Mesenchymal stem cell (in vitro differentiated cells and primary cell): Measurements from ENCODE around the gene TMEM100.

Source experiments
- DNase-seq: peaks from one replicate; pipeline ENCODE4 v3.0.0-alpha.2; 2013
- H2AFZ ChIP-seq: one replicate; pipeline ENCODE4 v1.6.1; 2013; ENCODE audit warnings: low read depth, mild to moderate bottlenecking, control low read depth, inconsistent platforms, low read length, moderate library complexity
- H2AK5ac ChIP-seq: 2 replicates; pipeline ENCODE4 v1.6.1; 2013; ENCODE audit warnings: low read length, moderate library complexity, mild to moderate bottlenecking, inconsistent platforms; ENCODE audit not compliant: severe bottlenecking
- H2BK120ac ChIP-seq: one replicate; pipeline ENCODE4 v1.6.1; 2013; ENCODE audit warnings: low read depth, mild to moderate bottlenecking, inconsistent platforms, low read length, moderate library complexity
- H2BK12ac ChIP-seq, 2 experiments: one replicate each; pipeline ENCODE4 v1.6.1; 2013; ENCODE audit warnings: inconsistent platforms in 2 of 2, low read length in 2 of 2, mild to moderate bottlenecking in 2 of 2, moderate library complexity in 2 of 2, control low read depth in 1 of 2
- H2BK15ac ChIP-seq: one replicate; pipeline ENCODE4 v1.6.1; 2013; ENCODE audit warnings: mild to moderate bottlenecking, low read depth, inconsistent platforms; ENCODE audit not compliant: poor library complexity, severe bottlenecking
- H2BK5ac ChIP-seq: 2 replicates; pipeline ENCODE4 v1.6.1; 2013; ENCODE audit warnings: low read depth, mild to moderate bottlenecking, low read length, control low read depth, inconsistent platforms; ENCODE audit not compliant: poor library complexity, severe bottlenecking
- H3K14ac ChIP-seq, 2 experiments: one replicate each; pipeline ENCODE4 v1.6.1; 2013; ENCODE audit warnings: inconsistent platforms in 2 of 2, low read length in 2 of 2, control low read depth in 1 of 2, mild to moderate bottlenecking in 1 of 2, moderate library complexity in 1 of 2
- H3K18ac ChIP-seq, 2 experiments: one replicate each; pipeline ENCODE4 v1.6.1; 2013; ENCODE audit warnings: inconsistent platforms in 2 of 2, low read length in 2 of 2, control low read depth in 1 of 2, low read depth in 1 of 2, mild to moderate bottlenecking in 1 of 2
- H3K23ac ChIP-seq, 2 experiments: one replicate each; pipeline ENCODE4 v1.6.1; 2013; ENCODE audit warnings: inconsistent platforms in 2 of 2, low read length in 2 of 2, mild to moderate bottlenecking in 2 of 2, moderate library complexity in 2 of 2, control low read depth in 1 of 2
- H3K27ac ChIP-seq: 2 replicates; pipeline ENCODE4 v1.5.1; 2013; ENCODE audit warnings: mild to moderate bottlenecking, moderate library complexity, low read length, control low read depth, inconsistent platforms; ENCODE audit not compliant: poor library complexity, severe bottlenecking
- H3K27me3 ChIP-seq, 2 experiments: 2 replicates each; pipeline versions ENCODE4 v1.6.1 to v1.7.0; 2013; ENCODE audit warnings: low read length in 2 of 2, mild to moderate bottlenecking in 2 of 2, moderate library complexity in 2 of 2, control low read depth in 1 of 2, inconsistent platforms in 1 of 2; ENCODE audit not compliant: control insufficient read depth in 1 of 2, insufficient read depth in 1 of 2
- H3K36me3 ChIP-seq, 2 experiments: 2 replicates each; pipeline versions ENCODE4 v1.6.1 to v1.7.0; 2013; ENCODE audit warnings: low read length in 2 of 2, control low read depth in 1 of 2, inconsistent platforms in 1 of 2, low read depth in 1 of 2, mild to moderate bottlenecking in 1 of 2; ENCODE audit not compliant: insufficient read depth in 2 of 2, control insufficient read depth in 1 of 2
- H3K4ac ChIP-seq, 2 experiments: one replicate each; pipeline ENCODE4 v1.6.1; 2013; ENCODE audit warnings: inconsistent platforms in 2 of 2, low read length in 2 of 2, mild to moderate bottlenecking in 2 of 2, moderate library complexity in 2 of 2, control low read depth in 1 of 2, low read depth in 1 of 2
- H3K4me1 ChIP-seq: 2 replicates; pipeline ENCODE4 v1.6.1; 2013; ENCODE audit warnings: low read depth, low read length, control low read depth; ENCODE audit not compliant: control insufficient read depth, insufficient read depth
- H3K4me2 ChIP-seq: 2 replicates; pipeline ENCODE4 v1.6.1; 2013; ENCODE audit warnings: low read length, mild to moderate bottlenecking, inconsistent platforms; ENCODE audit not compliant: poor library complexity, severe bottlenecking
- H3K4me3 ChIP-seq, 2 experiments: 2 replicates each; pipeline versions ENCODE4 v1.5.1 to v1.7.0; 2013; ENCODE audit warnings: low read length in 2 of 2, mild to moderate bottlenecking in 2 of 2, control low read depth in 1 of 2, low read depth in 1 of 2; ENCODE audit not compliant: insufficient read depth in 1 of 2
- H3K79me1 ChIP-seq: replicated peaks from 2 replicates; pipeline ENCODE4 v1.6.1; 2013; ENCODE audit warnings: mild to moderate bottlenecking, control low read depth, low read length, inconsistent platforms; ENCODE audit not compliant: poor library complexity, severe bottlenecking
- H3K9ac ChIP-seq: 2 replicates; pipeline ENCODE4 v1.7.0; 2013; ENCODE audit warnings: mild to moderate bottlenecking, low read length, moderate library complexity
- H3K9me3 ChIP-seq: 2 replicates; pipeline ENCODE4 v1.7.0; 2013; ENCODE audit warnings: mild to moderate bottlenecking, low read length; ENCODE audit not compliant: control insufficient read depth
- H4K8ac ChIP-seq: one replicate; pipeline ENCODE4 v1.6.1; 2013; ENCODE audit warnings: inconsistent platforms, mild to moderate bottlenecking, low read length, moderate library complexity
- H4K91ac ChIP-seq: one replicate; pipeline ENCODE4 v1.6.1; 2013; ENCODE audit warnings: mild to moderate bottlenecking, low read length, inconsistent platforms
- WGBS: methylation state at CpG from one replicate; pipeline ENCODE4 v1.1.7; 2013; ENCODE audit warnings: mixed read lengths; 5-methylcytosine and 5-hydroxymethylcytosine counted together

The TMEM100 gene

DNA sequence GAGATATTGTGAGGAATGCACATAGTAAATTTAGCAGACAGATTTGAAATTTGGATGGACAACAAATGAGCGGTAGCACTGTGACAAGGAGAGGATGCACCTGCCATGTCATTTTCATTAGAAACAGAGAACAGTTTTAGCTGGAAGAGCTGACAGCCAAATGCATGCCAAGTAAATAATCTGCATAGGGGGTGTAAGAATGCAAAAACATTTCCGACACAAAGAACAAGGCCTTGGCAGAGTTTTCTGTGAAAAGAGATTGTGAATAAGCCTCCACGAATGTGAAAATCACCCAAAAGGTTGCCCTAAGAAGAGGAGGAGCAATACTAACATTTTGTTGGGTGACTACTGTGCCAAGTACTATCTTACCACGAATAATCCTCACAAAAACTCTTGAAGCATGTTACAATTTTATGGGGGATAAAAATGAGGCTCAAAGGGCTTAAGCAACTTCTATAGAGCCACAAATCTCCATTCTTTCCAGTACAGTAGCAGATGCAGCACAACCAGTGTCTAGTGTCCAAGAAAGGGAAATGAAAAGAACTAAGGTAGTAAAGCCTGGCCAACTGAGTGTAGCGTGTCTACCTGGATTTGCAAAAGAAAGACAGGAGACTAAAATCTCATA is 28.3 kb downstream of the TMEM100 start:
- peak overlapping the region; percentile 73 for H2BK120ac ChIP-seq
- no peak overlapping the region for H3K4me2 ChIP-seq
- no peaks in the 10 kb centered on the region for H3K4me1 ChIP-seq
- no peak overlapping the region for H3K23ac ChIP-seq
- H3K4ac ChIP-seq: peak overlapping the region; percentile 15 to 51
- no peak overlapping the region for H3K27ac ChIP-seq
- H4K91ac ChIP-seq: no peak overlapping the region
- H2BK12ac ChIP-seq: peak overlapping the region in 1 of 2 experiments; percentile 65
- H3K36me3 ChIP-seq: no peaks in the 10 kb centered on the region
- H4K8ac ChIP-seq: no peak overlapping the region
- H2BK15ac ChIP-seq: no peak overlapping the region
- H3K9me3 ChIP-seq: no peaks in the 10 kb centered on the region
- no peak overlapping the region for H2BK5ac ChIP-seq
- H3K4me3 ChIP-seq: no peak overlapping the region
- no peak for DNase-seq
- 87% methylated on average over 3 of the region's 5 CpGs for whole genome bisulfite sequencing
- H3K27me3 ChIP-seq: no peaks in the 10 kb centered on the region
- peak overlapping the region; percentile 50 to 66 for H3K18ac ChIP-seq
- no peak overlapping the region for H3K9ac ChIP-seq
- H2AFZ ChIP-seq: no peak overlapping the region
- H3K14ac ChIP-seq: no peak overlapping the region
- H2AK5ac ChIP-seq: no peak overlapping the region
- H3K79me1 ChIP-seq: no peaks in the 10 kb centered on the region

DNA sequence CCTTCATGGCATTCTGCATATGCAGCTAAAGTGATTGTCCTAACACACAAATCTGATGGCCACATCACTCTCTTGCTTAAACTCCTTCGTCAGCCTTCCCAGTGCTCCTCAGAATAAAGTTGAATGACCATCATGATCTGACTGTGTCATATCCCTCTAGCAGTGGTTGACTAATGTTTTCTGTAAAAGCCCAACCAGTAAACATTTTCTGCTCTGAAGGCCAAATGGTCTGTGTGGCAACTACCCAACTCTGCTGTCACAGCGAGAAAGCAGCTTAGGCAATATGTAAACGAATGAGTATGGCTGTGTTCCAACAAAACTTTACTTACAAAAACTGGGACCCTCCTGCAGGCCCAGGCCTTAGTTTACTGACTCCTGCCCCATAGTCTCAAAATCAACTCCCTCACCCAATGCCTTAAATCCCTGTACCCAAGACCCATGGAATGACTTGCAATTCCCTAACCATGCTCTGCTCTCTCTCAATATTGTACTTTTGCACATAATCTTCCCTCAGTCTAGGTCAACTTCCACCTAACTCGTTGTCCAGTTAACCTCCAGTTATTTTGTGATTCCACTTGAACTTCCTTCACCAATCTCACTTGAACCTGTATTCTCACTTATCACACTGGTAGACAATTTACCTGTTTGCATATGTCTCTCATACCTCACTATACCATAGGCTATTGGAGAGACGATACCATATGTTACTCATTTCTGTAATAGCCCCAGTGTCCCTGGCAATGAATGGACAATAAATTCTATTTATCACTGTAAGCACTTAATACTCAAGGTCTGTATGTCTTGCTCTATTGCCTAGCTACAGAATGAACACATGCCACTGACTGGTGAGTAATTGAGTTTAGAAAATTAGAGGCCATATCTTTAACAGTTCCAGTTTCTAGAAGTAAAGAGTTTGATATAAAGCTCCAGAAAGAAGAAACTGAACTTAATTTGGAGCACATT is 29.1 kb downstream of the TMEM100 start:
- WGBS: 44% methylated on average over 5 of the region's 5 CpGs
- Histone ChIP-seq H2AFZ (no peak overlapping the region), H3K4me3 (no peak overlapping the region), H2BK120ac (no peak overlapping the region), H3K14ac (no peak overlapping the region), H4K91ac (peak overlapping the region; percentile 50), H3K18ac (peak overlapping the region; percentile 64 to 87), H3K4ac (peak overlapping the region; percentile 35 to 85), H3K79me1 (no peaks in the 10 kb centered on the region), H4K8ac (peak overlapping the region; percentile 60), H2BK12ac (peak overlapping the region; percentile 37 to 59), H3K36me3 (no peaks in the 10 kb centered on the region), H3K27ac (no peak overlapping the region), H3K4me2 (no peak overlapping the region), H3K27me3 (no peaks in the 10 kb centered on the region), H3K9ac (peak overlapping the region; percentile 52), H2BK15ac (no peak overlapping the region), H2AK5ac (no peak overlapping the region), H3K4me1 (no peaks in the 10 kb centered on the region), H2BK5ac (no peak overlapping the region), H3K23ac (no peak overlapping the region), H3K9me3 (no peaks in the 10 kb centered on the region)
- DNase-seq: peak; percentile 96

- Histone ChIP-seq H3K4ac (no peak overlapping the region), H3K27ac (no peak overlapping the region), H4K8ac (no peak overlapping the region), H3K4me2 (no peak overlapping the region), H2AFZ (no peak overlapping the region), H2BK120ac (peak overlapping the region; percentile 88), H4K91ac (no peak overlapping the region), H2BK5ac (no peak overlapping the region), H2BK12ac (peak overlapping the region in 1 of 2 experiments; percentile 54), H3K36me3 (no peaks in the 10 kb centered on the region), H3K23ac (no peak overlapping the region), H2BK15ac (no peak overlapping the region), H3K9ac (no peak overlapping the region), H3K4me3 (no peak overlapping the region), H3K14ac (no peak overlapping the region), H3K4me1 (no peaks in the 10 kb centered on the region), H3K27me3 (no peaks in the 10 kb centered on the region), H3K9me3 (no peaks in the 10 kb centered on the region), H3K79me1 (no peaks in the 10 kb centered on the region), H3K18ac (no peak overlapping the region), H2AK5ac (no peak overlapping the region)
- peak; percentile 48 for DNase-seq
- 84% methylated on average over 2 of the region's 2 CpGs for WGBS
These were observed 30.4 kb downstream of the TMEM100 start for GRCh38 chr17:55692276-55692675.

DNA sequence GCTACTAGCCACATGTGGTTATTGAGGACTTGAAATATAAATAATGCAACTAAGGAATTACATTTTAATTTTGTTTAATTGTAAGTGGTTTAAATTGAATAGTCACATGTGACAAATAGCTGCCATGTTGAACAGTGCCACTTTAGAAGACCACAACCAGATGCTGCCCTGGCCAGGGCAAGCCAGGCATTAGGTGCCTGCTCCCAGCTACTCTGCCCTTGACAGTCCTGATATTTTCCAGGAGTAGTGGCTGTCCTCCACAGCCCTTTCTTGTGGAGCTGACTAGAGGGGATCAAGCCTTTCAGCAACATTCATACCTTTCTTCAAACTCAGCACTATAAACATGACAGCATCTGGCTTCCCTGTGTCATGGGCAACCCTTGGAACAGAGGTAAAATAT is 31.0 kb downstream of the TMEM100 start:
- peak overlapping the region; percentile 88 to 98 for H3K18ac ChIP-seq

More for the DNA sequence above, 31.0 kb downstream of the TMEM100 start:
- Histone ChIP-seq H2AK5ac (no peak overlapping the region), H3K79me1 (no peaks in the 10 kb centered on the region), H2BK120ac (peak overlapping the region; percentile 84), H3K4me1 (no peaks in the 10 kb centered on the region), H3K9me3 (no peaks in the 10 kb centered on the region), H3K4me3 (no peak overlapping the region), H3K14ac (peak overlapping the region in 1 of 2 experiments; percentile 92), H3K4me2 (no peak overlapping the region), H2BK15ac (no peak overlapping the region), H3K27me3 (no peaks in the 10 kb centered on the region), H2BK12ac (peak overlapping the region; percentile 96 to 100), H2BK5ac (no peak overlapping the region), H3K4ac (peak overlapping the region in 1 of 2 experiments; percentile 73), H3K23ac (no peak overlapping the region), H3K9ac (no peak overlapping the region), H2AFZ (no peak overlapping the region), H4K91ac (peak overlapping the region; percentile 96), H3K27ac (no peak overlapping the region), H4K8ac (peak overlapping the region; percentile 91), H3K36me3 (no peaks in the 10 kb centered on the region)
- no peak for DNase-seq
